Measurements from ENCODE around the gene CCDC71L.

The CCDC71L gene

DNA sequence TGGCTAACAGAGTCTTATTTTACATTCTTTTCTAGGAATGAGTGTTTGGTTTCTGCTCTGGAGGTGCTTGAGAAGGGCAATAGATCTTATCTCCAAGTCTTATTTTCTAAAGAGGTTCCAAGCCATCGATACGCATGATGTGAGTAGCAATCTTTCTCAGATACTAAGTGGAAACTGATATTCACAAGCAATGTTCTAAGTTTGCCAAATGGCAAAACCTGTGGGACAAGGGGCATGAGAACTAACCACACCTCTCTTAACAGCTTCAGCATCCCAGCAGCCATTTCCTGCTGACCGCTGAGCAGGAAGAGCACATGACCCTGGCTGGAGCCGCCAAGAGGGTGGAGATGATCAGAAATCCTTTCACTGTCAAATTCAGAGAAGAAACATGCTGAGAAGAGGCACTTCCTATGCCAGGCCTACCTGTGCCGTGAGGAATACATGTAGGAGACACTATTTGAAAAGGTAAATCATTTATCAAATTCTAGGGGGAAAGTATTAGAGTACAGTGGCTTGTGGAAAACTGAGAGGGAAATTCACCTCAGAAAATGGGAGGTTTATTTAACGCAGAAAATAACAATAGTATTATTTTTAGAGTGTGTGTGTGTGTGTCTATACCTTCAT lies 35.2 kb downstream of the CCDC71L start:
- Histone ChIP-seq H3K4ac (ENCODE audit: low read depth, low read length) (no peak overlapping the region), H3K79me1 (ENCODE audit: low read length) (peaks cover 2% of the 10 kb centered on the region), H3K4me1 (ENCODE audit: control insufficient read depth in 1 of 2, insufficient read depth in 2 of 2, low read length in 2 of 2) (peaks cover 6 to 9% of the 10 kb centered on the region in 2 experiments), H2AK5ac (ENCODE audit: low read length) (no peak overlapping the region), H3K36me3 (ENCODE audit: control insufficient read depth in 1 of 2, insufficient read depth in 2 of 2, low read length in 2 of 2) (no peaks in the 10 kb centered on the region), H3K27me3 (ENCODE audit: insufficient read depth, low read length) (no peaks in the 10 kb centered on the region), H3K79me2 (ENCODE audit: control insufficient read depth, insufficient read depth, low read length, poor library complexity) (peaks cover 2% of the 10 kb centered on the region), H2BK5ac (ENCODE audit: low read depth, low read length, poor library complexity) (peak overlapping the region; percentile 9), H3K23ac (ENCODE audit: low read length) (no peak overlapping the region), H4K12ac (ENCODE audit: low read depth, low read length) (no peak overlapping the region), H2AFZ (ENCODE audit: insufficient read depth, low read length, poor library complexity) (no peak overlapping the region), H3K27ac (ENCODE audit: low read depth, low read length) (no peak overlapping the region), H4K91ac (ENCODE audit: low read depth, low read length) (peak overlapping the region; percentile 79), H3K4me2 (ENCODE audit: low read length) (no peak overlapping the region), H3K9me3 (ENCODE audit: insufficient read depth, low read depth, low read length) (peaks cover 3% of the 10 kb centered on the region), H2BK120ac (ENCODE audit: insufficient read depth, low read length, poor library complexity) (peak overlapping the region; percentile 71), H4K8ac (ENCODE audit: low read depth, low read length) (peak overlapping the region; percentile 43), H3K18ac (ENCODE audit: low read length) (no peak overlapping the region), H2BK12ac (ENCODE audit: low read length) (peak overlapping the region; percentile 20), H3K14ac (ENCODE audit: low read length) (no peak overlapping the region), H3K9ac (ENCODE audit: low read length) (no peak overlapping the region), H3K4me3 (ENCODE audit: low read depth, low read length) (no peak overlapping the region)
- DNase-seq, result no peak
- no CpG with 5 or more reads among the region's 6 CpGs for WGBS (ENCODE audit: extremely low coverage, insufficient coverage, insufficient read length)

DNA sequence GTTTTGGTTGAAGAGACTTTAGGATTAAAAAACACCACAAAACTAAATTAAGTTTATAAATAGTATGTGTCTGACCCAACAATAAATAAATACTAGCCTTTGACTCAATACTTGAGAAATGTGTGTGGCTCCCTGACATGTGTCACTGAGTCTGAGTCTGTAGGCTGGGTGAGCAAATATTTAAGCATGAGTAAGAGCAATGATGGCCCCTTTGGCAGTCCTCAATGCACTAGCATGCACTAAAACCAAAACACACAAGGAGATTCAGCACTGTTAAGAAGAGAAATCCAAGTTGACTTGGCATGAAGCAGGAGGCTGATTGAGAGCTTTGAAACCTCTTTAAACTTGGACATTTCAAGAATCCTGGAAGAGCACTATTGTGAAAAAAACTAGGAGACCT lies 37.1 kb downstream of the CCDC71L start:
- Histone ChIP-seq H3K36me3 (ENCODE audit: control insufficient read depth in 1 of 2, insufficient read depth in 2 of 2, low read length in 2 of 2) (no peaks in the 10 kb centered on the region), H3K14ac (ENCODE audit: low read length) (no peak overlapping the region)

DNA sequence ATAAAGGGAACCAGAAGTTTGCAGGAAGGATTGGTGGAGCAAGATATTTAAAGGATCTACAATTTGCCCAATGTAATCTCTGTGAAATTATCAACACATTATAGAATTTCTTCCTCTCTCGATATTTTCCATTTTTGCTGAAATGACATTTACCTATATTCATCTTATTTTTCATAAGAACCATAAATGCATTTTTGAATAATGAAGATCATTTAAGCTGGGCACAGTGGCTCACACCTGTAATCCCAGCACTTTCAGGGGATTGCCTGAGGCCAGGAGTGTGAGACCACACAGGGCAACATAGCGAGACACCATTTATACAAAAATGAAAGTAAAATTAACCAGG lies 37.7 kb downstream of the CCDC71L start:
- no CpG with 5 or more reads among the region's 2 CpGs for WGBS (ENCODE audit: extremely low coverage, insufficient coverage, insufficient read length)
- Histone ChIP-seq H3K18ac (ENCODE audit: low read length) (no peak overlapping the region), H3K23ac (ENCODE audit: low read length) (no peak overlapping the region)

More for the DNA sequence above, 37.1 kb downstream of the CCDC71L start:
- no peak overlapping the region for H3K4me2 ChIP-seq (ENCODE audit: low read length)
- H2BK120ac ChIP-seq (ENCODE audit: insufficient read depth, low read length, poor library complexity), result no peak overlapping the region
- no peak overlapping the region for H2BK5ac ChIP-seq (ENCODE audit: low read depth, low read length, poor library complexity)
- H3K27ac ChIP-seq (ENCODE audit: low read depth, low read length), result no peak overlapping the region
- peaks cover 6 to 9% of the 10 kb centered on the region in 2 experiments for H3K4me1 ChIP-seq (ENCODE audit: control insufficient read depth in 1 of 2, insufficient read depth in 2 of 2, low read length in 2 of 2)
- H3K9me3 ChIP-seq (ENCODE audit: insufficient read depth, low read depth, low read length), result no peaks in the 10 kb centered on the region
- no peak overlapping the region for H3K4ac ChIP-seq (ENCODE audit: low read depth, low read length)
- no peak overlapping the region for H3K4me3 ChIP-seq (ENCODE audit: low read depth, low read length)
- no peaks in the 10 kb centered on the region for H3K27me3 ChIP-seq (ENCODE audit: insufficient read depth, low read length)
- H3K79me2 ChIP-seq (ENCODE audit: control insufficient read depth, insufficient read depth, low read length, poor library complexity), result peaks cover 2% of the 10 kb centered on the region
- DNase-seq, result peak; percentile 59 to 68
- H2AFZ ChIP-seq (ENCODE audit: insufficient read depth, low read length, poor library complexity), result no peak overlapping the region
- H3K18ac ChIP-seq (ENCODE audit: low read length), result no peak overlapping the region
- H3K79me1 ChIP-seq (ENCODE audit: low read length), result peaks cover 2% of the 10 kb centered on the region
- H3K9ac ChIP-seq (ENCODE audit: low read length), result no peak overlapping the region
- no peak overlapping the region for H4K8ac ChIP-seq (ENCODE audit: low read depth, low read length)
- H4K91ac ChIP-seq (ENCODE audit: low read depth, low read length), result no peak overlapping the region
- H2AK5ac ChIP-seq (ENCODE audit: low read length), result no peak overlapping the region
- H3K23ac ChIP-seq (ENCODE audit: low read length), result no peak overlapping the region
- no peak overlapping the region for H2BK12ac ChIP-seq (ENCODE audit: low read length)
- H4K12ac ChIP-seq (ENCODE audit: low read depth, low read length), result no peak overlapping the region

DNA sequence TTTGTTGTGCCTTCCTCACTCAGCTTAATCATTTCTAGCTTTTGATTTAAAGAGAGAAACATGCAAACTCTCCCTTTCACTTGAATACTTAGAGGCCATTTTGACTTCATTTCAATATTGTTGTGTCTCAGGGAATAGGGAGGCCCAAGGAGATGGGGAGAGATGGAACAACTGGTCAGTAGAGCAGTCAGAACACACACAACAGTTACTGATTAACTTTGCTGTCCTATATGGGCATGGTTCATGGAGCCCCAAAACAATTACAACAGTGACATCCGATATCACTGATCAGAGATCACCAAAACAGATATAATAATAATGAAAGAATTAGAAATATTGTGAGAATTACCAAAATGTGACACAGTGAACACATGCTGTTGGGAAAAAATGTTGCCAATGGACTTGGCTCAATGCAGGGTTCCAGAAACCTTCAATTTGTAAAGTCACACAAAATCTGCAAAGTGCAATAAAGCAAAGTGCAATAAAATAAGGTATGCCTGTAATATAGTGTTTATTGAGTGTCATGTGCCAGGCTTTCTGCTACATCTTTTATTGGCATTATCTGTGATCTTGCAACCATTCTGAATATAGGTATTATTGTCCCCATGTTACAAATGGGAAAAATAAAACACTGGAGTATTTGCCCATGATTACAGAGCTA lies 38.2 kb downstream of the CCDC71L start:
- no peak overlapping the region for H3K4me2 ChIP-seq (ENCODE audit: low read length)
- H3K79me1 ChIP-seq (ENCODE audit: low read length), result peaks cover 2% of the 10 kb centered on the region
- no peak overlapping the region for H3K27ac ChIP-seq (ENCODE audit: low read depth, low read length)
- no peak overlapping the region for H2BK5ac ChIP-seq (ENCODE audit: low read depth, low read length, poor library complexity)
- H3K27me3 ChIP-seq (ENCODE audit: insufficient read depth, low read length), result no peaks in the 10 kb centered on the region
- no peak overlapping the region for H2AK5ac ChIP-seq (ENCODE audit: low read length)
- no peak overlapping the region for H3K4me3 ChIP-seq (ENCODE audit: low read depth, low read length)
- H3K4ac ChIP-seq (ENCODE audit: low read depth, low read length), result no peak overlapping the region
- no peak overlapping the region for H4K91ac ChIP-seq (ENCODE audit: low read depth, low read length)
- peaks cover 6 to 9% of the 10 kb centered on the region in 2 experiments for H3K4me1 ChIP-seq (ENCODE audit: control insufficient read depth in 1 of 2, insufficient read depth in 2 of 2, low read length in 2 of 2)
- no peak overlapping the region for H4K12ac ChIP-seq (ENCODE audit: low read depth, low read length)
- no peak for DNase-seq
- H2AFZ ChIP-seq (ENCODE audit: insufficient read depth, low read length, poor library complexity), result no peak overlapping the region
- H3K36me3 ChIP-seq (ENCODE audit: control insufficient read depth in 1 of 2, insufficient read depth in 2 of 2, low read length in 2 of 2), result no peaks in the 10 kb centered on the region
- H2BK12ac ChIP-seq (ENCODE audit: low read length), result no peak overlapping the region
- no peak overlapping the region for H3K14ac ChIP-seq (ENCODE audit: low read length)
- no peaks in the 10 kb centered on the region for H3K9me3 ChIP-seq (ENCODE audit: insufficient read depth, low read depth, low read length)
- H3K18ac ChIP-seq (ENCODE audit: low read length), result no peak overlapping the region
- peaks cover 2% of the 10 kb centered on the region for H3K79me2 ChIP-seq (ENCODE audit: control insufficient read depth, insufficient read depth, low read length, poor library complexity)
- H3K23ac ChIP-seq (ENCODE audit: low read length), result no peak overlapping the region
- H3K9ac ChIP-seq (ENCODE audit: low read length), result no peak overlapping the region
- no peak overlapping the region for H4K8ac ChIP-seq (ENCODE audit: low read depth, low read length)
- no peak overlapping the region for H2BK120ac ChIP-seq (ENCODE audit: insufficient read depth, low read length, poor library complexity)
- WGBS (ENCODE audit: extremely low coverage, insufficient coverage, insufficient read length), result no CpG with 5 or more reads among the region's 1 CpG

More for the DNA sequence above, 37.7 kb downstream of the CCDC71L start:
- Histone ChIP-seq H4K8ac (ENCODE audit: low read depth, low read length) (no peak overlapping the region), H3K9ac (ENCODE audit: low read length) (no peak overlapping the region), H2BK5ac (ENCODE audit: low read depth, low read length, poor library complexity) (no peak overlapping the region), H2AK5ac (ENCODE audit: low read length) (no peak overlapping the region), H3K4me3 (ENCODE audit: low read depth, low read length) (no peak overlapping the region), H3K14ac (ENCODE audit: low read length) (no peak overlapping the region), H3K79me1 (ENCODE audit: low read length) (peaks cover 2% of the 10 kb centered on the region), H3K79me2 (ENCODE audit: control insufficient read depth, insufficient read depth, low read length, poor library complexity) (peaks cover 2% of the 10 kb centered on the region), H2BK120ac (ENCODE audit: insufficient read depth, low read length, poor library complexity) (no peak overlapping the region), H3K4me2 (ENCODE audit: low read length) (no peak overlapping the region), H3K27me3 (ENCODE audit: insufficient read depth, low read length) (no peaks in the 10 kb centered on the region), H3K36me3 (ENCODE audit: control insufficient read depth in 1 of 2, insufficient read depth in 2 of 2, low read length in 2 of 2) (no peaks in the 10 kb centered on the region), H3K27ac (ENCODE audit: low read depth, low read length) (no peak overlapping the region), H2AFZ (ENCODE audit: insufficient read depth, low read length, poor library complexity) (no peak overlapping the region), H4K91ac (ENCODE audit: low read depth, low read length) (no peak overlapping the region), H2BK12ac (ENCODE audit: low read length) (no peak overlapping the region), H3K4ac (ENCODE audit: low read depth, low read length) (no peak overlapping the region), H4K12ac (ENCODE audit: low read depth, low read length) (no peak overlapping the region), H3K9me3 (ENCODE audit: insufficient read depth, low read depth, low read length) (no peaks in the 10 kb centered on the region), H3K4me1 (ENCODE audit: control insufficient read depth in 1 of 2, insufficient read depth in 2 of 2, low read length in 2 of 2) (peaks cover 6 to 9% of the 10 kb centered on the region in 2 experiments)
- DNase-seq, result no peak
